NB4 (cell line): ENCODE measurements around the gene ZNF516.

Source experiments
- MYC ChIP-seq: IDR thresholded peaks from 2 replicates; pipeline ENCODE4 v1.6.1; 2011; ENCODE audit warnings: low read depth, low read length
- POLR2A ChIP-seq: IDR thresholded peaks from 2 replicates; pipeline ENCODE4 v1.6.1; 2011; ENCODE audit warnings: mild to moderate bottlenecking; ENCODE audit not compliant: insufficient read length; ENCODE audit errors: extremely low read depth
- TF ChIP-seq, protein P1 (sequence below): IDR thresholded peaks from one replicate; pipeline ENCODE4 v1.5.1; 2012; ENCODE audit warnings: low read depth, low read length

DNA sequence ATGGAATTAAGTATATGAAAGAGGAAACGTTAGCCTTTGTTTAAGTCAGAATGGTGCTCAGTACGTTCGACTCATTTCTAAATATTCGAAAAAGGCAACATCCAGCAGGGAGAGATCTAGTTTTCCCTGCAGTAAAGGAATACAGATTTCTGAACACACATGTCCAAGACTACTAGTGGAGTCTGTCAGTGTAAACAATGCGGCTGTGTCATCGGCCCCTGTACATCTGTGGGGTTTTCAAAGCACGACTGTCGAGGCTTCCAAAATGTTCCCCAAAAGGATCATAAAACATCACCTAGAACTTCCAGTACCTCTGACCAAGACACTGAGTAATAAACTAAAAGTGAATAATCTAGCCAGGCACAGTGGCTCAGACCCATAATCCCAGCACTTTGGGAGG, 112.8 kb downstream of the ZNF516 start:
- TF ChIP-seq, protein P1, sequence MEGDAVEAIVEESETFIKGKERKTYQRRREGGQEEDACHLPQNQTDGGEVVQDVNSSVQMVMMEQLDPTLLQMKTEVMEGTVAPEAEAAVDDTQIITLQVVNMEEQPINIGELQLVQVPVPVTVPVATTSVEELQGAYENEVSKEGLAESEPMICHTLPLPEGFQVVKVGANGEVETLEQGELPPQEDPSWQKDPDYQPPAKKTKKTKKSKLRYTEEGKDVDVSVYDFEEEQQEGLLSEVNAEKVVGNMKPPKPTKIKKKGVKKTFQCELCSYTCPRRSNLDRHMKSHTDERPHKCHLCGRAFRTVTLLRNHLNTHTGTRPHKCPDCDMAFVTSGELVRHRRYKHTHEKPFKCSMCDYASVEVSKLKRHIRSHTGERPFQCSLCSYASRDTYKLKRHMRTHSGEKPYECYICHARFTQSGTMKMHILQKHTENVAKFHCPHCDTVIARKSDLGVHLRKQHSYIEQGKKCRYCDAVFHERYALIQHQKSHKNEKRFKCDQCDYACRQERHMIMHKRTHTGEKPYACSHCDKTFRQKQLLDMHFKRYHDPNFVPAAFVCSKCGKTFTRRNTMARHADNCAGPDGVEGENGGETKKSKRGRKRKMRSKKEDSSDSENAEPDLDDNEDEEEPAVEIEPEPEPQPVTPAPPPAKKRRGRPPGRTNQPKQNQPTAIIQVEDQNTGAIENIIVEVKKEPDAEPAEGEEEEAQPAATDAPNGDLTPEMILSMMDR: no peak
- TF ChIP-seq POLR2A (no peak), MYC (no peak)
